Cardiac septum (tissue), 1 donor: Measurements from ENCODE around the gene MAJIN. TPM values are rescaled to one million over a fixed set of nuclear protein-coding genes. Genes with fewer than 3 reads are reported as not detected.
"Not testable (repeated sequence)": the region's sequence is repeated elsewhere in the genome, so short reads cannot be mapped to it uniquely, and the experiment has no call there.

Experiments used
- DNase-seq: peaks from one replicate; pipeline ENCODE4 v3.0.0-alpha.2; 2020; ENCODE audit warnings: low spot score
- intact Hi-C: fragments of 100-400 bp; cut with DNase I; formaldehyde crosslinking; loops from one replicate; pipeline ENCODE4 v1.14.0; 2022
- long read RNA-seq: library from polyadenylated mRNA; unstranded; transcript quantifications from one replicate; pipeline ENCODE4 v2.0.0, GENCODE V29; 2021
- total RNA-seq: library from RNA; stranded (reverse); fragmentation: NEBNext Ultra II Directional; extraction: Animal tissue kit (Norgen Biotek cat#: 25700); gene quantifications from one replicate; pipeline ENCODE4 v1.2.1, GENCODE V29; 2021
- donor health status: DM: no; HTN: no; CAD: no.

MAJIN gene, protein sequence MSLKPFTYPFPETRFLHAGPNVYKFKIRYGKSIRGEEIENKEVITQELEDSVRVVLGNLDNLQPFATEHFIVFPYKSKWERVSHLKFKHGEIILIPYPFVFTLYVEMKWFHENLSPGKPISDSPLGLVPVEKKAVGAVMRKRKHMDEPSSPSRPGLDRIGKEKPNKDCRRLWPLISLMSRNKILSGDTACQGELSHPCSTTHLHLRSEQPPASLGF
- total RNA-seq: not detected
- long read RNA-seq, partial matches to known transcripts: 0 of 1 reads
- long read RNA-seq, other reads (novel, unspliced or antisense): 1 of 1 reads

DNA sequence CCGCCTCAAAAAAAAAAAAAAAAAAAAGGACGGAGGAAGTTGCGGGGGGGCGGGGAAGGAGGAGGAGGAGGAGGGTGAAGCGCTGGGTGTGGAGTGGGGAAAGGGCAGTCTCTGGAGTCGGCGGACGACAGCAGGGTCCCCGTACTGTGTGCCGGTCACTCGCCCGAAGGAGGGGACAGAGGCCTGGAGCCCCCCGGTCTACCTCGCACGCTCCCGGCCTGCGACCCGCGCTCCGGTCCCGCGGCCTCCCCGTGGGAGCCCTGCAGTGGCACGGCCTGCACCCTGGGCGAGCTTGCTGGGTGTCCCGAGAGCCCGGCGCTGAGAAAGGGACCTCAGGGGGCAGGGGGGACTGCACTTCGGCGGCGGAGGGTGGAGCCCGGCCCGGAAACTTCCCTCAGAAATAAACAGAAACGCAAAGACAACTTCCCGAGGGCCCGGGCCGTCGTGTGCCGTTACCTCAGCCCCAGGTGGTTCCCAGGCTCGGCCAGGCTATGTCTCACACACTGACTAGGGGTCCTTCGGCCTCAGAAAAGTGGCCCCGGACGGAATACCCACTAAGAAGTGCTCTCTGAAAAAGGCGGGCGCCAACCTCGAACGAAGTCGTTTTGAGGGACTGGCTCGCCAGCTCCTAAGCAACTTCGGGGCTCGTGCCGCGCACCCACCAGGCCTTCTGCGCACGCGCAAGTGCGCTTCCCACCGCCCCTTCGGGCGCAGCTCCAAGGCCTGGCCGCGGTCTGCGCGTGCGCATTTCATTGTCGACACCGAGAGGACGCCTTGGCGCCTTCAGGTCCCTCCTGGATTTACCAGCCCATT lies at the start of gene MAJIN:
Gene MAJIN, minus strand, starts transcription at position 688 of the 813 bp plus-strand sequence. CDS start 12,703 bp downstream, outside the sequence.
- peak; percentile 94 for DNase-seq
- intact Hi-C loops: no loop called here

DNA sequence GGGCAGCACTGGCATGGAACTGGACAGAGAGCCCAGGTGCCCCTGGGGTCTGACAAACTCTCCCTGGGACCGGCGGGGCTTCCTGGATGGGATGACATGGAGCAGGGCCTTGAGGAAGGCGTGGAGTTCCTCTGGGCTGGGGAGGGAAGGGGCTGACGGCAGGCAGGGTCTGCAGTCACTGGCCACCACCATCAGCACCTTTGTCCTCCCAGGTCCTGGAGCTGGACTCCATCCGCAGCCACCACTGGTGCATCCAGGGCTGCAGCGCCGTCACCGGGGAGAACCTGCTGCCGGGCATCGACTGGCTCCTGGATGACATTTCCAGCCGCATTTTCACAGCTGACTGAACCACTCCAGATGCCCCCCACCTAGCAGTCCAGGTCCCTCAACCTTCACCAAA lies 49.6 kb upstream of the MAJIN start:
- no peak for DNase-seq
- intact Hi-C loops: no loop called here

DNA sequence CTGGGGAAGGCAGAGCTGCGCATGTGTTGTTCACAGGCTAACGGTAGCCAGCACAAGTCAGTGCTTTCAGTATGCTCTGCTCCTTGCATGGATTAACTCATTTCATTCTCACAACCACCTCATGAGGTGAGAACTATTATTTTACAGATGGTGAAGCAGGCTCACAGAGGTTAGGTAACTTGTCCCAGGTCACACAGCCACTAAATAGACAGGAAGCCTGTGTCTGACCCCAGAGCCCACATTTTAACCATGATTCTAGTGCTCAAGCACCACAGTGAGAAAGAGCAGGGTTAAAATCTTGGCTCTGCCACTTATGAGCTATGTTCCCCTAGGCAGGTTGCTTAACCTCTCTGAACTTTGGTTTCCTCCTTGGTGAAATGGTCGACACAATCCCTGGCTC lies 49.1 kb upstream of the MAJIN start:
- no peak for DNase-seq
- intact Hi-C loops: no loop called here

DNA sequence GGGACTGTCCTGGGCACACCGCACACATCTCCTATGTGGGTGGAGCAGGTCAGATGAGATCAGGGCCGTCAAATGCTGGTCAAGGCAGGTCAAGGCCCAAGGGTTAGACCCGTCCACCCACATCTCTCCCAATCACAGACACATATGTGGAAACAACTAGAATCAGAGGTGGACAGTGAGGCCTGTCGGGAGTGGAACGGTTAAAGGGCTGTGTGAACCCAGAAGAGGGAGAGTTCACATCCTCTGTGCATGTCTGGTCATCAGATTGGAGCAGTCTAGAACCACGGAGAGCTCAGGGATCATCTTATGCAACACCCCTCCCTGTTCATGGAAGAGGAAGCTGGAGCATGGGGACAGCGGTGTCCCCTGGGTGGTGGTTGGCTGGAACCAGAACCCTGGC lies 47.9 kb upstream of the MAJIN start:
- DNase-seq: no peak
- intact Hi-C loops: no loop called here

DNA sequence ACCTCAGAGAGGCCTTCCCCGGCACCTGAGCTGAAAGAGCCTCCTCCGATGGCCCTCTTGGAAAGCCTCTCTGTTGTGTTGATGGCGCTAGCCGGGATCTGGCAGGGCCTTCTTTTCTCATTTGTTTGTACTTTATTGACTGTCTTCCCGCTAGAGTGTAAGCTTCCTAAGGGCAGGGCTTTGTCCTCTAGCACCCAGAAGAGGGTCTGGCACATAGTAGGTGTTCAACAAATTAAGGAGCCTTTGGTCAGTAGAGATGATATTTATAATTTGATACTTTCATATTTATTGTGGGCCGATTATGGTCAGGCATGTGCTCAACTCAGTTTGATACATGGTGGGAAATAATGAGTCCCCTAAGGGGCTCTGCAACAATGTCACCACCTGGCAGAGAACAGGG lies 46.0 kb upstream of the MAJIN start:
- intact Hi-C loops: no loop called here
- DNase-seq: no peak

DNA sequence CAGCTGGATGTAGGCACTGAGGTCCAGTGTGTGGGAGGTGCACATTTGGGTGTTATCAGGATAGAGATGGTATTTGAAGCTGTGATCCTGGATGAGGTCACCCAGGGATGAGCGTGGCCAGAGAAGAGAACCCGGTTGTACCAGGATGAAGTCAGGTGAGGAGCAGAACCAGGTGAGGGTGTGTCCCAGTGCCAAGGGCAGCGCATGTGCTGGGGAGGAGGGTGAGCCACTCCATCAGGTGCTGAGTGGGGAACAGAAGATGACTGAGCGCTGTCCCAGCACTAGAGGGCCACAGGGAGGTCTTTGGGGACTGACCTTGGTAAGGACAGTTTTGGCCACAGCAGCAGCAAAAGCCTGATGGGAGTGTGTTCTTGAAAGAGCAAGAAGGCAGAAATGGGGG lies 44.8 kb upstream of the MAJIN start:
- intact Hi-C loops: no loop called here

DNA sequence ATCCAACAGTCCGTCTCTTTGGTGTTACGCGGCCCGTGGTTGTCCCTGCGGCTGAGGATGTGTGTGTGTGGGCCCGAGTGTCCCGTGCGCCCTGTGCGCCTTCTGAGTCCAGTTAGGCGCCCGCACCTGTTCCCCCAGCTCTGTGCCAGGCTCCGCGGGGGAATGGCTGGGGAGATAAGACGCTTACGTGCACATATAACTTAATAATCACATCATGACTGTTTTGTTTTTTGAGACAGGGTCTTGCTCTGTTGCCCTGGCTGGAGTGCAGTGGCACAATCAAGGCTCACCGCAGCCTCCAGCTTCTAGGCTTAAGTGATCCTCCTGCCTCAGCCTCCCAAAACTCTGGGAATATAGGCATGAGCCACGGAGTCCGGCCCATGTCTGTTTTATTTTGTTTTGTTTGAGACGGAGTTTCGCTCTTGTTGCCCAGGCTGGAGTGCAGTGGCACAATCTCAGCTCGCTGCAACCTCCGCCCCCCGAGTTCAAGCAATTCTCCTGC lies 42.9 kb upstream of the MAJIN start:
- no peak for DNase-seq
- intact Hi-C loops: loop anchor here (5.0 kb wide), 3 partner anchors 87 to 167 kb away; partner anchors contain the start of gene ZNHIT2

More for the DNA sequence above, 44.8 kb upstream of the MAJIN start:
- no peak for DNase-seq

DNA sequence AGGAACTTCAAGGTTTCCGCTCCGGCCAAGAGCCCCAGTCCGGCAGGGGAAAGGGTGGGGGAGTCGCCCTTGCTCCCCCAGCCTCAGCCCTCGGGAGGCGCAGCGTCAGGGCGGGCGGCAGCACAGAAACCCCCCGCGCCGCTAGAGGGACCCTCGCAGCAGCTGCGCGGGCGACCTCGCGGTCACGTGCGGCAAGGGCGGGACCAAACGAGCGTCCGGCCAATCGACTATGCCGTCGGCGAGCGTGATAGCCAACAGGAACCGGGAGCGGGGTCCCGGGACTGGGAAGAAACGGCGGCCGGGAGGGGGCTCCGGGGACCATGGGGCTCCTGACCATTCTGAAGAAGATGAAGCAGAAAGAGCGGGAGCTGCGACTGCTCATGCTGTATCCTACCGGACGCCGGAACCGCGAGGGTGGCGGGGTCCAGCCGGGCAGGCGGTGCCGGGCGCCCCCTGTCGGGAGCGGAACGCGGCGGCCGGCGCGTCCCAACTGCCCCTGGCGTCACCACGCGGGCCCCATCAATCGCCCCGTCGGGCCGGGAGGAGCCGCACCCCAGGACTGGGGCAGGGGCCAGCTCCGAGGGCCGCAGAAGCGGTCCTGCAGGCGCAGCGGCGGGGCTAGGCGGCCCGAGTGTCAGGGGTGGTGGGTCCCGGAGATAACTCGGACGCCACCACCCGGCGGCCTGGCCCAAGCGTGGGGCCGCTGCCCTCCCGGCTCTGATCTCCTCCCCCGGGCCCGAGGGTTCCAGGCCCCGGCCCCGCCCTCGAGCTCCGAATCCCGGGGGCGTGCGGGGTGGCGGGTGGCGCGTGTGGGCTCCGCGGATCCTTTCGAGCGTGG lies 42.2 kb upstream of the MAJIN start, which contains the start of gene ARL2:
Gene ARL2, plus strand, starts transcription at position 273 of the 838 bp plus-strand sequence. Its CDS starts 48 bp downstream, at position 321.
- intact Hi-C loops: loop anchor here (5.0 kb wide), 3 partner anchors 87 to 167 kb away; partner anchors contain the start of gene ZNHIT2
- DNase-seq: peak; percentile 96

DNA sequence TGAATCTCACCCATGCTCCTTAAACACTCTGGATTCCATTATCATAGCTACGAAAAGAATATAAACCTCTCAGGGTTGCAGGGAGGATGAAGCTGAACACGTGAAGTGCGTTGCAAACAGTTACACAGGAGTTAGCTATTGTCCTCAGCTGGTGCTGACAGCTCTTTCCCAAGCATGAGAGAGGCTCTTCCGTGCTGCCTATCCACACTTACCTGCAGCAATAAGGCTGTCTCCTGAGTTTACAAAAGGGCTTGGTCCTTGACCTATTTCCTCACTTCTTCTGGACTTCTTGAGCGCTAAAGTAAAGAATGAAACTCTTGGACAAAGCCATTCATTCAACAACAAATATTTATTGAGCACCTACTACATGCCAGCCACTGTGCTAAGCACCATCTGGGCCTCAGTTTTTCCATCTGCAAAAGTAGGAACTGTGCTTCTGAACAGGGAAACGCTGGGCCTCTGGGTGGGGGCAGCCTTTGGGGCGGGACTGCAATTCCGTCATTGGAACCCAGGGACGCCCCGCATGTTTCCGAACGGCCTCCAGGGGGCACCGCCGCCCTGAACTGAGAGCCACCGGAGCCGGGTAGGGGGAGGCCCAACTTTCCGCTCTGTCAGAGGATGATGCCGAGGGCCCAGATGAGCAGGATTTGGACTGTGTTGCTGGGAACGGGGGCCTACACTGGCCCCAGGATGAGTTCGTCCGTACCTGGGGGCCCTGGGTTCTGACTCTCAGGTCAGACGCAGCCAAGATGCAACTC lies 41.4 kb upstream of the MAJIN start:
- intact Hi-C loops: loop anchor here (5.0 kb wide), 3 partner anchors 86 to 166 kb away; partner anchors contain the start of gene ZNHIT2
- DNase-seq: peak; percentile 96

DNA sequence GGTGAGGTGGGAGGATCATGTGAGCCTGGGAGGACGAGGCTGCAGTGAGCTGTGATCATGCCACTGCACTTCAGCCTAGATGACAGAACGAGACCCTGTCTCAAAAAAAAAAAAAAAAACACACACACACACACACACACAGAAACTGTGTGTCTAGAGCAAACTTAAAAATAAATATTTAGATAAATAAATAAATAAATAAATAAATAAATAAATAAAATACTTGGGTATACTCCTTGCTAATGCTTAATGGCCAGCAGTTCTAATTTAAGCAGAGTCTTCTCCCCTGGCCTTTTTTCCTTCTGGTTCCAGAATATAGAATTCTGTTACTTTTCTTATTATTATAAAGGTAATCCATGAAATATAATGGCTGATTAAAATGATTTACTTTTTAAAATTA lies 37.0 kb upstream of the MAJIN start:
- intact Hi-C loops: no loop called here
- DNase-seq: no peak

DNA sequence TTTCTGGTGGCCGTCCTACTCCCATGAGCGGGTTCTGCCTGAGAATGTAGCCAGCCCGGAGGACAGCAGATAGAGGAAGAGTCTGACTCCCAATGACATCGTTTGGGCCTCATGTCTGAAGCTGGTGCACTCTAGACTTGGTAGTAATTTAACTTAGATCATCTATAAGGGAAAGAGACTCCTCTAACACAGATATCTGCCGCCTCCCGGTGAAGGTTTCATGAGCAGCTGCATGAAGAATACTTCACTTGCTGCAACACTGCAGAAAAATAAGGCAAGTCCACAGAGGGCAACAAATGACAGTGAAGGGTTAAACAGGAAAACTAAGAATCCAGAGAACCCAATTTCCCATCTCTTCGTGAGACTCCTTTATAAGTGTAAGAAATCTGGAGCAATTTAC lies 36.1 kb upstream of the MAJIN start:
- intact Hi-C loops: no loop called here
- DNase-seq: no peak

DNA sequence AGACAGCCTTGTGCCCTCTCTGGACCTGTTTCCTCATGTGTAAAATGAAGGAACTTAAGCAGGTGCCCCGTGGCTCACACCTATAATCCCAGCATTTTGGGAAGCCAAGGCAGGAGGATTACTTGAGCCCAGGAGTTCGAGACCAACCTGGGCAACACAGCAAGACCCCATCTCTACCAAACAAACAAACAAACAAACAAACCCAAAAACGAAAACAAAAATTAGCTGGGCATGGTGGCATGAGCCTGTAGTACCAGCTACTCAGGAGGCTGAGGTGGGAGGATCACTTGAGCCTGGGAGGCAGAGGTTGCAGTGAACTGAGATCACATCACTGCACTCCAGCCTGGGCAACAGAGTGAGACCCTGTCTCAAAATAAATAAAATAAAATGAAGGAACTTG lies 32.1 kb upstream of the MAJIN start:
- intact Hi-C loops, DNase-seq: not testable (repeated sequence)

DNA sequence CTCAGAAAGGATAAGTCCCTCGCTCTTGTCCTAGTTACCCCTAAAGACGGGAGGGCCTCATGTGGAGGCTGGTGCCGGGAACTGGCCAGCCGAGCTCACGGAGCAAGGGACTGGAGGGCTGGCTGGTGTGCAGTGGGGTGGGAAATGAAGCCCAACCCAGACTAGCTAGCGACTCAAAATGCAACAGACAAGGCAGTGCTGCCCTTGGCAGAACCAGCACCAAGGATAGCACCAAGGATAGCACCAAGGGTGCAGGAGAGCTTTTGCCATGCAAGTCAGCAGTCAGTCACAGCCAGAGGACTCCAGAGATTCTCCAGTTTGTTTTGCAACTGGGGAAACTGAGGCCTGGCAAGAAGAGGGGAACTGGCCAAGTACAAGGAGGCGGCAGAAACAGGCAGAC lies 31.4 kb upstream of the MAJIN start:
- intact Hi-C loops: no loop called here
- DNase-seq: no peak

DNA sequence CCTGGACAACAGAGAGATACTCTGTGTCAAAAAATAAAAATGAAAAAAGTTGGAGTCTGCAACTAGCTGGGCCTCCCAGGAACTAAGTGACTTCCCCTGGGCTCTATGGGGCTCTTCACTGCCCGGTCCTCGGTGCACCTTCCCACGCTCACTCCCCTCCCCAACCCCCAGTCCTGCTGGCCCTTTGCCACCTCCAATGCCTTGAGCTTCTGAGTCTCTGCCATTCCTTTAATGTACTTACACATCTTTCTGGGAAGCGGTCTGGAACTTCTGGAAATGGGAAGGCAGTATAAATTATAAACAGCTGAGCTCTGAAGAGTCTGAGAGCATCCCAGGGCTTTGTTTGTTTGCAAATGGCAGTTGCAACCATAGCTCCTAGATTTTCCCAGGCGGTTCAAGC lies 30.8 kb upstream of the MAJIN start:
- DNase-seq: no peak
- intact Hi-C loops: no loop called here

DNA sequence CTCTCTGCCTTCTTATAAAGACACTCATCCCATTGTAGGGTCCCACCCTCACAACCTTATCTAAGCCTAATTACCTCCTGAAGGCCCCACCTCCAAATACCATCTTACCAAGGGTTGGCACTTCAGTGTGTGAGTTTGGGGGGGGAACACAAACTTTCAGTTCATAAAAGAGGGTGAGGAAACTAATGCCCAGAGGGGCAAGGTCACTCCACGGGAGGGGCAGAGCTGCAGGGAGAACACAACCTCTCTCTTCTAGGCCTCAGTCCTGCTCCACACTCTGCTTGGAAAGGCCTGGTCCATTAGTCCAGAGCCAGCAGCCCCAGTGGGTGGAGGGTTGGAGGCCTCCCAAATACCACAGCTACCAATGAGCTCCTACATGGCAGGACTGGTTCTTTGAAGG lies 27.6 kb upstream of the MAJIN start:
- intact Hi-C loops: no loop called here

DNA sequence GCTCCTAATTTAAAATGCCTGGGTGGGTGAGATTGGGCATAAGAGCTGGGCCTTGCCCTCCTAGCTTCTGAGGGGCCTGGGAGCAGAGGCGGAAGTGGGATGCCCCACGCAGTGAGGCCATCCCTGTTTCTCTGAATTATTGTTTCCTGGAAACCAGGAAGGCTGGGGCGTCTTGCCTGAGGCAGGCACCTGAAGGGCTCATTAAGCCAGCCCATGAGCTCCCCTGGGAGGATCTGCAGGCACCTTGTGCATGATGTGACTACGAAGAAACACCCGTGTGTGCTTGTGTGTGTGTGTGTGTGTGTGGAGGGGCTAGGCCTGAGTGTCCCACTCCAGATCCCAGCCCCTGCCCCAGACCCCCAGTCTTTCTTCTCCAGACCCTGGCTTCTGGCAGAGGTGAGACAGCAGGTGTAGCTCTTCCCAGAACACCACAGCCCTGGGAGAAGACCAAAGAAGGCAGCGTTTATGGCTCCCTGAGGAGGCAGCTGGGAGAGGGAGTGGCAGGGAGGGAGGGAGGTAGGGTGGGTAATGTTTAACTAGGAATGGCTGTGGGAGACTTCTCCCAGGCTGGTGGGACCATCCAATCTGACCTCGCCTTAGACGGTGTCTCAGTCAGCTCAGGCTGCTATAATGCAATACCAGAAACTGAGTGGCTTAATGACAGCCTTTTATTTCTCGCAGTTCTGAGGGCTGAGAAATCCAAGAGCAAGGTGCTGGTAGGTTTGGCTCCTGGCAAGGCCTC lies 27.0 kb upstream of the MAJIN start:
- no peak for DNase-seq
- intact Hi-C loops: no loop called here

More for the DNA sequence above, 27.6 kb upstream of the MAJIN start:
- no peak for DNase-seq

DNA sequence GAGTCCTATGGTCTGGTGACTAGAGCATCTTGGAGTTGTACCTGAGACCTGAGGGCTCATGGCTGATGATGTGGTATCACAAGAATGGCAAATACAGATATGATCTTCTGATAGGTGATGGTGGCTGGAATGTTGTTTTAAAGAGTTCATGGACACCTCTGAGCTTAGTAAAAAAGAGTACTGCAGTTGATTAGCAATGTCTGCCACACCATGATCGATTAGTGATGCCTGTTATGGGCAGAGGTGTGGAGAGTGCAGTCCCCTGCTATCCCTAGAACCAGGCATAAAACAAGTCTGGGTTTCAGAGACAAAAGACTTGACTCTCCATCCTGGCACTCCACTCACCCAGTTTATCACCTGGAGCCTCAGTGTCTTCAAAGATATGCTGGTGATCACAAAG lies 26.2 kb upstream of the MAJIN start:
- intact Hi-C loops: no loop called here
- no peak for DNase-seq

DNA sequence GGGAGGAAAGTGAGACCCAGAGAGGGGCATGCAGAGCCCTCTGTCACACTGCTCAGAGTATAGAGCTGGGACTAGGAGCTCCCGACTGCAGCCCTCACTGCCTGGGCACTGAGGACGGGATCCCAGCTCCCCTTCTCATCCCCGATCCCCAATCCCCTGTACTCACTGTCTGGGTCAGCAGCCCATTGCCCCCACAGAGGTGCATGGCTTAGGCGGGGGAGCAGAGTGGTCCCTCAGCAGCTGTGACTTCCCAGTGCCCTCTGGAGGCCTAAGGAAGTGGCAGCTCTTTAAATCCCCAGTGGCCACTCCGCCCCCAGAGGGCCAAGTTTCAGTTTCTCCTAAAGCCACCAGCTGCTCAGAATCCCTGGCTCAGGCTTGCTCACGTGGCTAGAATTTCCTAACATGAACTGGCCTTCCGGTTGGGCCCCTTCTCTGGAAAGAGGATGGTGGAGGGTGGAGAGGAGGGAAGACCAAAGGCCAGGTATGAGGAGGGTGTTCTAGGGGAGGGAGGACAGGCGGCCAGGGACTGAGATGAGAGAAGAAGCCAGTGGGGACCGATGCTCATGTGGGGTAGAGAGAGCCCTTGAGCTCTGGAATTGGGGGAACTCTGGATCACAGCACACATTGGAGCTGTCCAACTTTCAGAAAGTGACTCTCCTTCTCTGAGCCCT lies 24.9 kb upstream of the MAJIN start, which contains the start of gene BATF2:
Gene BATF2, minus strand, starts transcription at position 262 of the 671 bp plus-strand sequence. Its CDS starts 57 bp downstream, at position 205.
- intact Hi-C loops: no loop called here
- peak; percentile 87 for DNase-seq
